Fibroblast of the aortic adventitia (primary cell): Measurements from ENCODE around the gene ING3. TPM values are rescaled to one million over a fixed set of nuclear protein-coding genes. Genes with fewer than 3 reads are reported as not detected.

ENCODE experiments used
- DNase-seq: peaks from one replicate; pipeline ENCODE4 v3.0.0-alpha.2; 2010; ENCODE audit warnings: low read depth
- H3K4me3 ChIP-seq: 2 replicates; pipeline ENCODE4 v1.5.1; 2011; ENCODE audit warnings: low read depth, mild to moderate bottlenecking, control low read depth, low read length, moderate library complexity
- CTCF ChIP-seq: IDR thresholded peaks from 2 replicates; pipeline ENCODE4 v1.5.1; 2011; ENCODE audit warnings: mild to moderate bottlenecking, low read length, control low read depth, inconsistent platforms; ENCODE audit not compliant: insufficient read depth
- total RNA-seq: library from RNA; depleted of rRNA; stranded (reverse); fragments of >200 nt; gene quantifications from 2 replicates; pipeline ENCODE4 v1.2.3, GENCODE V29; 2012; ENCODE audit warnings: low replicate concordance

The ING3 gene
- total RNA-seq, 1 donor: 26.3 TPM

GRCh38 chr7:120996333-120996987, 45.9 kb downstream of the ING3 start:
- H3K4me3 ChIP-seq: no peak overlapping the region
- peak; percentile 93 for DNase-seq
- no peak for TF ChIP-seq CTCF

- no peak for DNase-seq
- H3K4me3 ChIP-seq: no peak overlapping the region
- no peak for TF ChIP-seq CTCF
Observed at GRCh38 chr7:120996988-120997345, 46.4 kb downstream of the ING3 start.

- H3K4me3 ChIP-seq: no peak overlapping the region
- DNase-seq: no peak
- no peak for TF ChIP-seq CTCF
Observed at GRCh38 chr7:120997882-120998474, 47.4 kb downstream of the ING3 start.

- no peak for TF ChIP-seq CTCF
- DNase-seq: no peak
- H3K4me3 ChIP-seq: no peak overlapping the region
Observed at GRCh38 chr7:120998520-120998919, 47.9 kb downstream of the ING3 start.

- H3K4me3 ChIP-seq: no peak overlapping the region
- no peak for TF ChIP-seq CTCF
- no peak for DNase-seq
Observed at GRCh38 chr7:120998996-120999565, 48.5 kb downstream of the ING3 start.

- DNase-seq: peak; percentile 80
- H3K4me3 ChIP-seq: peak overlapping the region; percentile 39
Observed at GRCh38 chr7:121000081-121000983, 49.8 kb downstream of the ING3 start.

More at GRCh38 chr7:121000081-121000983, 49.8 kb downstream of the ING3 start:
- peak; percentile 25 for TF ChIP-seq CTCF
